Right lobe of liver (tissue), 6 donors: ENCODE data around the gene CIDEB. TPM values are rescaled to one million over a fixed set of nuclear protein-coding genes. Genes with fewer than 3 reads are reported as not detected.

Experiments used
- ATAC-seq, 4 donors: fragments of 200-7000 bp; cut with Tn5 transposase; one replicate each; pipeline ENCODE4 v1.9.1; 2020; ENCODE audit warnings: mild to moderate bottlenecking in 4 of 4, moderate library complexity in 4 of 4
- DNase-seq, 3 donors: peaks; one replicate each; pipeline ENCODE4 v3.0.0-alpha.2; 2020
- H3K27ac ChIP-seq, 3 donors: fragments of 200-600 bp; one replicate each; pipeline ENCODE4 v1.8.0; 2022
- H3K27me3 ChIP-seq, 2 donors: fragments of 200-600 bp; one replicate each; pipeline ENCODE4 v1.8.0; 2022
- H3K36me3 ChIP-seq, 4 donors: fragments of 200-600 bp; sonication (generic) in 1 of 4; one replicate each; pipeline versions ENCODE4 v1.5.1 to v1.8.0; 2017 to 2022; ENCODE audit warnings: control low read depth in 1 of 4
- H3K4me1 ChIP-seq, 4 donors: fragments of 200-600 bp; sonication (generic) in 1 of 4; one replicate each; pipeline versions ENCODE4 v1.5.1 to v1.8.0; 2017 to 2022; ENCODE audit warnings: control low read depth in 1 of 4
- H3K4me3 ChIP-seq, 3 donors: fragments of 200-600 bp; one replicate each; pipeline ENCODE4 v1.8.0; 2022
- H3K9me3 ChIP-seq, 4 donors: fragments of 200-600 bp; sonication (generic) in 1 of 4; one replicate each; pipeline versions ENCODE4 v1.5.1 to v1.8.0; 2017 to 2022; ENCODE audit warnings: control low read depth in 1 of 4
- CTCF ChIP-seq, 4 donors: fragments of 200-600 bp in 3 of 4; fragments of 450-650 bp in 1 of 4; IDR thresholded peaks; one replicate each; pipeline versions ENCODE4 v1.5.1 to v1.8.0; 2016 to 2022; ENCODE audit warnings: antibody characterized with exemption in 4 of 4, mild to moderate bottlenecking in 2 of 4
- POLR2A ChIP-seq: fragments of 450-650 bp; IDR thresholded peaks from one replicate; pipeline ENCODE4 v1.6.1; 2017; ENCODE audit warnings: antibody characterized with exemption, mild to moderate bottlenecking
- WGBS: methylation state at CpG from one replicate; pipeline ENCODE4 v1.1.6; 2018; ENCODE audit warnings: low coverage, low lambda C conversion rate; ENCODE audit not compliant: insufficient coverage; ENCODE audit errors: missing lambda C conversion rate; 5-methylcytosine and 5-hydroxymethylcytosine counted together
- intact Hi-C, 2 donors: fragments of 100-400 bp; cut with DNase I; formaldehyde crosslinking; loops; one replicate each; pipeline versions ENCODE4 v1.11.2 to v1.14.1; 2022
- total RNA-seq, 6 experiments: library from RNA; depleted of rRNA in 2 of 6; stranded (reverse); fragments of >200 nt in 2 of 6; fragmentation: NEBNext Ultra II Directional in 3 of 6; extraction: Animal tissue kit (Norgen Biotek cat#: 25700) in 3 of 6; gene quantifications; one replicate each; pipeline versions ENCODE4 v1.1.0 to v1.2.4, GENCODE V29; 2016 to 2023
- donor health status: DM: no; HTN: yes; CAD: no.
- donor health status: DM: no; HTN: no; CAD: no.
- donor health status: DM: no; HTN: no; CAD: no.
- donor health status: DM: no; HTN: yes; CAD: no.
- donor health status: DM: no; HTN: yes; CAD: no.

CIDEB gene
- total RNA-seq, 6 experiments from 2014 or later = 118 to 219 (median 196) TPM

- Histone ChIP-seq H3K27me3 (no peaks in the 10 kb centered on the region), H3K27ac (no peak overlapping the region), H3K4me3 (no peak overlapping the region), H3K36me3 (peaks cover 0 to 24% (median 5%) of the 10 kb centered on the region in 4 donors), H3K9me3 (no peaks in the 10 kb centered on the region), H3K4me1 (no peaks in the 10 kb centered on the region)
- TF ChIP-seq CTCF (IDR thresholded peaks at IDR 0.05) = no peak
- TF ChIP-seq POLR2A = no peak
- WGBS = 82% methylated on average over 10 of the region's 18 CpGs
- DNase-seq (peak in 1 of 3 donors; percentile 45), ATAC-seq (no peak)
- intact Hi-C loops = no loop called here
Measured at GRCh38 chr14:24266344-24267244, 41.2 kb downstream of the CIDEB start.

- no peak for DNase-seq
- no peak overlapping the region for H3K4me3 ChIP-seq
- ATAC-seq = no peak
Measured at GRCh38 chr14:24264298-24264697, 43.5 kb downstream of the CIDEB start.

GRCh38 chr14:24263848-24264247 lies 43.9 kb downstream of the CIDEB start:
- Histone ChIP-seq H3K27me3 (no peaks in the 10 kb centered on the region), H3K27ac (no peak overlapping the region), H3K9me3 (no peaks in the 10 kb centered on the region), H3K4me3 (no peak overlapping the region), H3K4me1 (no peaks in the 10 kb centered on the region), H3K36me3 (peaks cover 0 to 20% (median 5%) of the 10 kb centered on the region in 4 donors)
- TF ChIP-seq CTCF (IDR thresholded peaks at IDR 0.05) = no peak
- TF ChIP-seq POLR2A = no peak
- WGBS = no CpG with 5 or more reads among the region's 6 CpGs
- ATAC-seq = no peak
- no peak for DNase-seq
- intact Hi-C loops = no loop called here

More at GRCh38 chr14:24264298-24264697, 43.5 kb downstream of the CIDEB start:
- Histone ChIP-seq H3K4me1 (no peaks in the 10 kb centered on the region), H3K27ac (no peak overlapping the region), H3K36me3 (peaks cover 0 to 24% (median 5%) of the 10 kb centered on the region in 4 donors), H3K9me3 (no peaks in the 10 kb centered on the region), H3K27me3 (no peaks in the 10 kb centered on the region)
- intact Hi-C loops = no loop called here
- WGBS = 80% methylated on average over 1 of the region's 6 CpGs
- no peak for TF ChIP-seq POLR2A
- no peak for TF ChIP-seq CTCF (IDR thresholded peaks at IDR 0.05)

GRCh38 chr14:24262821-24263733 lies 44.7 kb downstream of the CIDEB start, which contains the start of gene TGM1:
Gene TGM1, minus strand, starts transcription at chr14:24263177. Its CDS starts 825 bp downstream, at chr14:24262352.
- 80% methylated on average over 1 of the region's 14 CpGs for WGBS
- Histone ChIP-seq H3K4me1 (no peaks in the 10 kb centered on the region), H3K27ac (no peak within 1 kb of the TSS), H3K4me3 (no peak within 1 kb of the TSS), H3K27me3 (no peaks in the 10 kb centered on the region), H3K9me3 (no peaks in the 10 kb centered on the region), H3K36me3 (peaks cover 0 to 15% (median 5%) of the 10 kb centered on the region in 4 donors)
- DNase-seq = no peak
- ATAC-seq = no peak
- no peak for TF ChIP-seq POLR2A
- TF ChIP-seq CTCF (IDR thresholded peaks at IDR 0.05) = no peak
- intact Hi-C loops = no loop called here
